Panc1 (cell line): ENCODE data around the gene ME2.

Source experiments
- POLR2AphosphoS5 ChIP-seq: IDR thresholded peaks from 2 replicates; pipeline ENCODE4 v1.6.1; 2012; ENCODE audit warnings: mild to moderate bottlenecking, low read depth, low read length, moderate library complexity
- TCF7L2 ChIP-seq: IDR thresholded peaks from 2 replicates; pipeline ENCODE4 v1.6.1; 2011; ENCODE audit warnings: mild to moderate bottlenecking, low read depth, low read length, inconsistent platforms
- TF ChIP-seq, protein P1 (sequence below): fragments of 450-650 bp; IDR thresholded peaks from 2 replicates; pipeline ENCODE4 v1.5.1; 2017; ENCODE audit warnings: mild to moderate bottlenecking

DNA sequence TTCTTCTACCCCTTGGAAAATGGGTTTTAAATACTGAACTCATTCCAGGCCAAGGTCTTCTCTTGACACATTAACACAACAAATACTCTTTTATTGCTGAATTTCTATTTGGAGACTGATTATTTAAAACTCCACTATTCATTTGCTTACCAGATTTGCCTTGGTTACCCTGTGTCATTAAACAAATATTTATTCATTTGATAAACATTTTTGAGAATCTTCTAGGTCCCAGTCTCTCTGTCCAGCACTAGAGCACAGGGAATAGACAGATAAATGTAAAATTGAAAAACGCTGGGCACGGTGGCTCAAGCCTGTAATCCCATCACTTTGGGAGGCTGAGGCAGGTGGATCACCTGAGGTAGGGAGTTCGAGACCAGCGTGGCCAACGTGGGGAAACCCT lies 49.3 kb upstream of the ME2 start:
- no peak for TF ChIP-seq TCF7L2
- TF ChIP-seq, protein P1, sequence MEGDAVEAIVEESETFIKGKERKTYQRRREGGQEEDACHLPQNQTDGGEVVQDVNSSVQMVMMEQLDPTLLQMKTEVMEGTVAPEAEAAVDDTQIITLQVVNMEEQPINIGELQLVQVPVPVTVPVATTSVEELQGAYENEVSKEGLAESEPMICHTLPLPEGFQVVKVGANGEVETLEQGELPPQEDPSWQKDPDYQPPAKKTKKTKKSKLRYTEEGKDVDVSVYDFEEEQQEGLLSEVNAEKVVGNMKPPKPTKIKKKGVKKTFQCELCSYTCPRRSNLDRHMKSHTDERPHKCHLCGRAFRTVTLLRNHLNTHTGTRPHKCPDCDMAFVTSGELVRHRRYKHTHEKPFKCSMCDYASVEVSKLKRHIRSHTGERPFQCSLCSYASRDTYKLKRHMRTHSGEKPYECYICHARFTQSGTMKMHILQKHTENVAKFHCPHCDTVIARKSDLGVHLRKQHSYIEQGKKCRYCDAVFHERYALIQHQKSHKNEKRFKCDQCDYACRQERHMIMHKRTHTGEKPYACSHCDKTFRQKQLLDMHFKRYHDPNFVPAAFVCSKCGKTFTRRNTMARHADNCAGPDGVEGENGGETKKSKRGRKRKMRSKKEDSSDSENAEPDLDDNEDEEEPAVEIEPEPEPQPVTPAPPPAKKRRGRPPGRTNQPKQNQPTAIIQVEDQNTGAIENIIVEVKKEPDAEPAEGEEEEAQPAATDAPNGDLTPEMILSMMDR: no peak
- TF ChIP-seq POLR2AphosphoS5: no peak
